Keratinocyte (primary cell): ENCODE data around the gene FBXL13. TPM values are rescaled to one million over a fixed set of nuclear protein-coding genes. Genes with fewer than 3 reads are reported as not detected.
A peak's percentile ranks its signal among the peaks of the same experiment; 100 is the strongest.
"Not testable (repeated sequence)": the region's sequence is repeated elsewhere in the genome, so short reads cannot be mapped to it uniquely, and the experiment has no call there.

Experiments
- DNase-seq: peaks from one replicate; pipeline ENCODE4 v3.0.0-alpha.2; 2011; ENCODE audit warnings: low read depth, missing footprints, low spot score
- FAIRE-seq: peaks from 2 replicates; lab custom pipeline; 2011; peaks lifted over from hg19 to GRCh38; lab: Jason Lieb, UNC
- H2AFZ ChIP-seq: 2 replicates; pipeline ENCODE4 v1.6.0; 2012; ENCODE audit warnings: low read length, control low read depth, inconsistent platforms; ENCODE audit not compliant: control insufficient read depth
- H3K27ac ChIP-seq: 2 replicates; pipeline ENCODE4 v1.5.1; 2011; ENCODE audit warnings: low read length; ENCODE audit not compliant: control insufficient read depth, insufficient read depth
- H3K27me3 ChIP-seq: 3 replicates; pipeline ENCODE4 v1.6.0; 2011; ENCODE audit warnings: low read length; ENCODE audit not compliant: control insufficient read depth, insufficient read depth; ENCODE audit errors: extremely low read depth
- H3K36me3 ChIP-seq, 2 experiments: 2 replicates in 1 of 2; 3 replicates in 1 of 2; pipeline ENCODE4 v1.5.1; 2011; ENCODE audit warnings: low read length in 2 of 2, mild to moderate bottlenecking in 1 of 2; ENCODE audit not compliant: control insufficient read depth in 2 of 2, insufficient read depth in 2 of 2; ENCODE audit errors: extremely low read depth in 1 of 2
- H3K4me1 ChIP-seq: 3 replicates; pipeline ENCODE4 v1.5.1; 2011; ENCODE audit warnings: low read length; ENCODE audit not compliant: control insufficient read depth, insufficient read depth; ENCODE audit errors: extremely low read depth
- H3K4me2 ChIP-seq: 3 replicates; pipeline ENCODE4 v1.6.0; 2011; ENCODE audit warnings: low read depth, low read length; ENCODE audit not compliant: control insufficient read depth, insufficient read depth; ENCODE audit errors: extremely low read depth
- H3K4me3 ChIP-seq, 3 experiments: fragments of 200-600 bp in 1 of 3; sonication (generic) in 1 of 3; 2 replicates in 2 of 3; 3 replicates in 1 of 3; pipeline ENCODE4 v1.5.1; 2011 to 2016; ENCODE audit warnings: low read length in 3 of 3, mild to moderate bottlenecking in 3 of 3, control low read depth in 2 of 3, inconsistent platforms in 1 of 3, low read depth in 1 of 3, mixed read lengths in 1 of 3, mixed run types in 1 of 3, moderate library complexity in 1 of 3; ENCODE audit not compliant: control insufficient read depth in 2 of 3, insufficient read depth in 2 of 3; ENCODE audit errors: extremely low read depth in 1 of 3
- H3K79me2 ChIP-seq: 2 replicates; pipeline ENCODE4 v1.6.0; 2012; ENCODE audit warnings: low read length; ENCODE audit not compliant: control insufficient read depth, insufficient read depth
- H3K9ac ChIP-seq: 3 replicates; pipeline ENCODE4 v1.6.0; 2011; ENCODE audit warnings: low read length; ENCODE audit not compliant: control insufficient read depth, insufficient read depth; ENCODE audit errors: extremely low read depth
- H3K9me1 ChIP-seq: 3 replicates; pipeline ENCODE4 v1.6.0; 2011; ENCODE audit warnings: low read length; ENCODE audit not compliant: control insufficient read depth, insufficient read depth; ENCODE audit errors: extremely low read depth
- H3K9me3 ChIP-seq: 2 replicates; pipeline ENCODE4 v1.5.1; 2012; ENCODE audit warnings: low read depth, low read length; ENCODE audit not compliant: control insufficient read depth
- H4K20me1 ChIP-seq: 3 replicates; pipeline ENCODE4 v1.6.0; 2011; ENCODE audit warnings: low read length; ENCODE audit not compliant: control insufficient read depth, insufficient read depth; ENCODE audit errors: extremely low read depth
- CTCF ChIP-seq, 3 experiments: IDR thresholded peaks in 1 of 3; conservative IDR thresholded peaks in 1 of 3; optimal IDR thresholded peaks in 1 of 3; 2 replicates in 2 of 3; 3 replicates in 1 of 3; pipeline versions ENCODE3 to v1.5.1; 2011; ENCODE audit warnings: low read length in 3 of 3, mild to moderate bottlenecking in 3 of 3, moderate library complexity in 2 of 3, control low read depth in 1 of 3, inconsistent platforms in 1 of 3; ENCODE audit not compliant: insufficient read depth in 2 of 3; ENCODE audit errors: extremely low read depth in 1 of 3
- EZH2 ChIP-seq: IDR thresholded peaks from one replicate; pipeline ENCODE4 v1.6.1; 2012; ENCODE audit warnings: inconsistent platforms, mild to moderate bottlenecking, low read length, moderate library complexity
- dilution Hi-C: fragments of 300-500 bp; cut with MboI; formaldehyde crosslinking; loops from one replicate; pipeline ENCODE4 v1.7.0; 2020; ENCODE audit warnings: low sequenced_read_pairs; ENCODE audit not compliant: extremely low pct_ligation_motif_present
- polyA plus RNA-seq, 5 experiments: library from polyadenylated mRNA; depleted of rRNA in 3 of 5; stranded (reverse) in 3 of 5; stranded (forward) in 1 of 5; unstranded in 1 of 5; fragments of >200 nt; gene quantifications; 1 replicate in 1 of 5; 2 replicates in 3 of 5; 3 replicates in 1 of 5; pipeline versions ENCODE4 v1.2.1 to v1.2.3, GENCODE V29; 2011 to 2012; ENCODE audit warnings: missing spikeins in 2 of 5, low read depth in 1 of 5, low replicate concordance in 1 of 5

The FBXL13 gene
- polyA plus RNA-seq, 1 donor (not counting 4 experiments of a cell fraction or from before 2014, with no cell fraction given): 0.20 TPM

- Histone ChIP-seq H4K20me1 (no peaks in the 10 kb centered on the region), H3K9me1 (no peaks in the 10 kb centered on the region), H2AFZ (peak overlapping the region; percentile 82), H3K9me3 (no peaks in the 10 kb centered on the region), H3K4me3 (no peak overlapping the region), H3K27me3 (no peaks in the 10 kb centered on the region), H3K27ac (peak overlapping the region; percentile 61), H3K36me3 (no peaks in the 10 kb centered on the region), H3K79me2 (no peaks in the 10 kb centered on the region), H3K4me1 (peaks cover 8% of the 10 kb centered on the region), H3K9ac (peak overlapping the region; percentile 22), H3K4me2 (peak overlapping the region; percentile 32)
- FAIRE-seq (no peak), DNase-seq (no peak)
- dilution Hi-C loops: no loop called here
- no peak for TF ChIP-seq CTCF (optimal IDR thresholded peaks at IDR 0.05 in 1 of 3, IDR thresholded peaks at IDR 0.05 in 1 of 3, conservative IDR thresholded peaks at IDR 0.05 in 1 of 3; ENCODE audit: extremely low read depth in 1 of 3, insufficient read depth in 2 of 3, low read length in 3 of 3)
- TF ChIP-seq EZH2: no peak
Observed at GRCh38 chr7:102978284-102978683, 96.3 kb downstream of the FBXL13 start.

- dilution Hi-C loops, H3K9me3 ChIP-seq, H4K20me1 ChIP-seq, H3K4me2 ChIP-seq, H3K27ac ChIP-seq, H3K79me2 ChIP-seq, H2AFZ ChIP-seq, H3K9ac ChIP-seq, FAIRE-seq, H3K36me3 ChIP-seq, H3K27me3 ChIP-seq, DNase-seq, H3K4me3 ChIP-seq, H3K9me1 ChIP-seq, H3K4me1 ChIP-seq: not testable (repeated sequence)
Observed at GRCh38 chr7:102977586-102977985, 97.0 kb downstream of the FBXL13 start.

- H4K20me1 ChIP-seq: no peaks in the 10 kb centered on the region
- no peaks in the 10 kb centered on the region for H3K36me3 ChIP-seq
- no peaks in the 10 kb centered on the region for H3K9me3 ChIP-seq
- DNase-seq (no peak), FAIRE-seq (no peak)
- no peak overlapping the region for H2AFZ ChIP-seq
- H3K79me2 ChIP-seq: no peaks in the 10 kb centered on the region
- no peak overlapping the region for H3K9ac ChIP-seq
- dilution Hi-C loops: no loop called here
- no peak for TF ChIP-seq EZH2
- no peak for TF ChIP-seq CTCF (optimal IDR thresholded peaks at IDR 0.05 in 1 of 3, IDR thresholded peaks at IDR 0.05 in 1 of 3, conservative IDR thresholded peaks at IDR 0.05 in 1 of 3; ENCODE audit: extremely low read depth in 1 of 3, insufficient read depth in 2 of 3, low read length in 3 of 3)
- H3K4me3 ChIP-seq: no peak overlapping the region
- H3K27me3 ChIP-seq: no peaks in the 10 kb centered on the region
- H3K9me1 ChIP-seq: no peaks in the 10 kb centered on the region
- peaks cover 8% of the 10 kb centered on the region for H3K4me1 ChIP-seq
- H3K27ac ChIP-seq: no peak overlapping the region
- no peak overlapping the region for H3K4me2 ChIP-seq
Observed at GRCh38 chr7:102976493-102976892, 98.1 kb downstream of the FBXL13 start.
